ENCODE data around the gene FHIT.

GRCh38 chr3:60238550-60238949 lies 1012.7 kb downstream of the FHIT start:
- TF ChIP-seq CTCF (IDR thresholded peaks at IDR 0.05 in 4 of 5, conservative IDR thresholded peaks at IDR 0.05 in 1 of 5) = no peak
- no peak for TF ChIP-seq POLR2A (IDR thresholded peaks at IDR 0.05)
